Mesenchymal stem cell (in vitro differentiated cells and primary cell): Measurements from ENCODE around the gene HK1.

ENCODE experiments used
- DNase-seq: peaks from one replicate; pipeline ENCODE4 v3.0.0-alpha.2; 2013
- H2AFZ ChIP-seq: one replicate; pipeline ENCODE4 v1.6.1; 2013; ENCODE audit warnings: low read depth, mild to moderate bottlenecking, control low read depth, inconsistent platforms, low read length, moderate library complexity
- H2AK5ac ChIP-seq: 2 replicates; pipeline ENCODE4 v1.6.1; 2013; ENCODE audit warnings: low read length, moderate library complexity, mild to moderate bottlenecking, inconsistent platforms; ENCODE audit not compliant: severe bottlenecking
- H2BK120ac ChIP-seq: one replicate; pipeline ENCODE4 v1.6.1; 2013; ENCODE audit warnings: low read depth, mild to moderate bottlenecking, inconsistent platforms, low read length, moderate library complexity
- H2BK12ac ChIP-seq, 2 experiments: one replicate each; pipeline ENCODE4 v1.6.1; 2013; ENCODE audit warnings: inconsistent platforms in 2 of 2, low read length in 2 of 2, mild to moderate bottlenecking in 2 of 2, moderate library complexity in 2 of 2, control low read depth in 1 of 2
- H2BK15ac ChIP-seq: one replicate; pipeline ENCODE4 v1.6.1; 2013; ENCODE audit warnings: mild to moderate bottlenecking, low read depth, inconsistent platforms; ENCODE audit not compliant: poor library complexity, severe bottlenecking
- H2BK5ac ChIP-seq: 2 replicates; pipeline ENCODE4 v1.6.1; 2013; ENCODE audit warnings: low read depth, mild to moderate bottlenecking, low read length, control low read depth, inconsistent platforms; ENCODE audit not compliant: poor library complexity, severe bottlenecking
- H3K14ac ChIP-seq, 2 experiments: one replicate each; pipeline ENCODE4 v1.6.1; 2013; ENCODE audit warnings: inconsistent platforms in 2 of 2, low read length in 2 of 2, control low read depth in 1 of 2, mild to moderate bottlenecking in 1 of 2, moderate library complexity in 1 of 2
- H3K18ac ChIP-seq, 2 experiments: one replicate each; pipeline ENCODE4 v1.6.1; 2013; ENCODE audit warnings: inconsistent platforms in 2 of 2, low read length in 2 of 2, control low read depth in 1 of 2, low read depth in 1 of 2, mild to moderate bottlenecking in 1 of 2
- H3K23ac ChIP-seq, 2 experiments: one replicate each; pipeline ENCODE4 v1.6.1; 2013; ENCODE audit warnings: inconsistent platforms in 2 of 2, low read length in 2 of 2, mild to moderate bottlenecking in 2 of 2, moderate library complexity in 2 of 2, control low read depth in 1 of 2
- H3K27ac ChIP-seq: 2 replicates; pipeline ENCODE4 v1.5.1; 2013; ENCODE audit warnings: mild to moderate bottlenecking, moderate library complexity, low read length, control low read depth, inconsistent platforms; ENCODE audit not compliant: poor library complexity, severe bottlenecking
- H3K27me3 ChIP-seq, 2 experiments: 2 replicates each; pipeline versions ENCODE4 v1.6.1 to v1.7.0; 2013; ENCODE audit warnings: low read length in 2 of 2, mild to moderate bottlenecking in 2 of 2, moderate library complexity in 2 of 2, control low read depth in 1 of 2, inconsistent platforms in 1 of 2; ENCODE audit not compliant: control insufficient read depth in 1 of 2, insufficient read depth in 1 of 2
- H3K36me3 ChIP-seq, 2 experiments: 2 replicates each; pipeline versions ENCODE4 v1.6.1 to v1.7.0; 2013; ENCODE audit warnings: low read length in 2 of 2, control low read depth in 1 of 2, inconsistent platforms in 1 of 2, low read depth in 1 of 2, mild to moderate bottlenecking in 1 of 2; ENCODE audit not compliant: insufficient read depth in 2 of 2, control insufficient read depth in 1 of 2
- H3K4ac ChIP-seq, 2 experiments: one replicate each; pipeline ENCODE4 v1.6.1; 2013; ENCODE audit warnings: inconsistent platforms in 2 of 2, low read length in 2 of 2, mild to moderate bottlenecking in 2 of 2, moderate library complexity in 2 of 2, control low read depth in 1 of 2, low read depth in 1 of 2
- H3K4me1 ChIP-seq: 2 replicates; pipeline ENCODE4 v1.6.1; 2013; ENCODE audit warnings: low read depth, low read length, control low read depth; ENCODE audit not compliant: control insufficient read depth, insufficient read depth
- H3K4me2 ChIP-seq: 2 replicates; pipeline ENCODE4 v1.6.1; 2013; ENCODE audit warnings: low read length, mild to moderate bottlenecking, inconsistent platforms; ENCODE audit not compliant: poor library complexity, severe bottlenecking
- H3K4me3 ChIP-seq, 2 experiments: 2 replicates each; pipeline versions ENCODE4 v1.5.1 to v1.7.0; 2013; ENCODE audit warnings: low read length in 2 of 2, mild to moderate bottlenecking in 2 of 2, control low read depth in 1 of 2, low read depth in 1 of 2; ENCODE audit not compliant: insufficient read depth in 1 of 2
- H3K79me1 ChIP-seq: replicated peaks from 2 replicates; pipeline ENCODE4 v1.6.1; 2013; ENCODE audit warnings: mild to moderate bottlenecking, control low read depth, low read length, inconsistent platforms; ENCODE audit not compliant: poor library complexity, severe bottlenecking
- H3K9ac ChIP-seq: 2 replicates; pipeline ENCODE4 v1.7.0; 2013; ENCODE audit warnings: mild to moderate bottlenecking, low read length, moderate library complexity
- H3K9me3 ChIP-seq: 2 replicates; pipeline ENCODE4 v1.7.0; 2013; ENCODE audit warnings: mild to moderate bottlenecking, low read length; ENCODE audit not compliant: control insufficient read depth
- H4K8ac ChIP-seq: one replicate; pipeline ENCODE4 v1.6.1; 2013; ENCODE audit warnings: inconsistent platforms, mild to moderate bottlenecking, low read length, moderate library complexity
- H4K91ac ChIP-seq: one replicate; pipeline ENCODE4 v1.6.1; 2013; ENCODE audit warnings: mild to moderate bottlenecking, low read length, inconsistent platforms
- WGBS: methylation state at CpG from one replicate; pipeline ENCODE4 v1.1.7; 2013; ENCODE audit warnings: mixed read lengths; 5-methylcytosine and 5-hydroxymethylcytosine counted together

Gene HK1

DNA sequence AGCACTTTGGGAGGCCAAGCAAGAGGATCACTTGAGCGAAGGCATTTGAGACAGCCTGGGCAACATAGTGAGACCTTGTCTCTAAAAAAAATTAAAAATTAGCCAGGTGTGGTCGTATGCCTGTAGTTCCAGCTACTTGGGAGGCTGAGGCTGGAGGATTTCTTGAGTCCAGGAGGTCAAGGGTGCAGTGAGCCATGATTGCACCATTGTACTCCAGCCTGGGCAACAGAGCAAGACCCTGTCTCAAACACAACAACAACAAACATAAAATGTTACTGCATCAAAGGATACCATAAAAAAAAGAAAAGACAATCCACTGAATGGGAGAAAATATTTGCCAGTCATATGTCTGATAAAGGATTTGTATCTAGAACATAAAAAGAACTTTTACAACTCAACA is 77.9 kb downstream of the HK1 start:
- Histone ChIP-seq H3K36me3 (peaks cover 16 to 21% of the 10 kb centered on the region in 2 experiments), H4K8ac (no peak overlapping the region), H3K4me3 (no peak overlapping the region), H3K27ac (no peak overlapping the region), H2BK5ac (no peak overlapping the region), H2BK120ac (no peak overlapping the region), H3K14ac (no peak overlapping the region), H3K27me3 (no peaks in the 10 kb centered on the region), H3K4me2 (no peak overlapping the region), H3K4ac (no peak overlapping the region), H3K18ac (no peak overlapping the region), H2BK15ac (no peak overlapping the region), H2AK5ac (no peak overlapping the region), H2AFZ (no peak overlapping the region), H3K9ac (no peak overlapping the region), H4K91ac (no peak overlapping the region), H3K4me1 (peaks cover 13% of the 10 kb centered on the region), H3K9me3 (no peaks in the 10 kb centered on the region), H3K79me1 (peaks cover 42% of the 10 kb centered on the region), H2BK12ac (no peak overlapping the region), H3K23ac (no peak overlapping the region)
- WGBS, result 95% methylated on average over 1 of the region's 2 CpGs
- DNase-seq, result no peak

DNA sequence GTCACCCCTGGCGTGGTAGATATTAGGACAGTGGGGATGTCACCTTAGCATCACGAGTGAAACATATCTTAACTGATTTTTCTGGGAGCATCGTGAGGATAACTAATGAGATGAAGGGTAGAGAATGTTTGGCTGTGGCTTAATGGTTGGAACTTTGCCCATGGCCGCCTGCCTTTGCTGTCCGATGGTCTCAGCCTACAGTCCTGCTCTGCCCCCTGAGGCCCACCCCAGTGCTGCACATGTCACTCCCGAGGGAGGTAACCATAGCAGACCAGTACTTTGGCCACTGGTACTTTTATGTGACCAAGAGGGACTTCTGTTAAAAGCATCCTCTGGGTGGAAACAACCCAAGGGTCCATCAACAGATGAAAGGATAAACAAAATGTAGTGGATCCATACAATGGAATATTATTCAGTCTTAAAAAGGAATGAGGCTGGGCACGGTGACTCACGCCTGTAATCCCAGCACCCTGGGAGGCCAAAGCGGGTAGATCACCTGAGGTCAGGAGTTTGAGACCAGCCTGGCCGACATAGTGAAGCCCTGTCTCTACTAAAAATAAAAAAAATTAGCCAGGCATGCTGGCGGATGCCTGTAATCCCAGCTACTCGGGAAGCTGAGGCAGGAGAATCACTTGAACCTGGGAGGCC is 80.0 kb downstream of the HK1 start:
- Histone ChIP-seq H3K79me1 (peaks cover 41% of the 10 kb centered on the region), H2BK120ac (no peak overlapping the region), H2BK12ac (no peak overlapping the region), H3K27me3 (no peaks in the 10 kb centered on the region), H3K4me2 (no peak overlapping the region), H3K4ac (no peak overlapping the region), H3K36me3 (peaks cover 21 to 22% of the 10 kb centered on the region in 2 experiments), H2AK5ac (no peak overlapping the region), H3K9ac (no peak overlapping the region), H3K9me3 (no peaks in the 10 kb centered on the region), H3K27ac (no peak overlapping the region), H2BK15ac (no peak overlapping the region), H3K18ac (no peak overlapping the region), H2BK5ac (no peak overlapping the region), H4K8ac (no peak overlapping the region), H4K91ac (no peak overlapping the region), H3K4me3 (no peak overlapping the region), H3K4me1 (peaks cover 18% of the 10 kb centered on the region), H2AFZ (no peak overlapping the region), H3K14ac (no peak overlapping the region), H3K23ac (no peak overlapping the region)
- WGBS, result 97% methylated on average over 12 of the region's 12 CpGs
- no peak for DNase-seq

DNA sequence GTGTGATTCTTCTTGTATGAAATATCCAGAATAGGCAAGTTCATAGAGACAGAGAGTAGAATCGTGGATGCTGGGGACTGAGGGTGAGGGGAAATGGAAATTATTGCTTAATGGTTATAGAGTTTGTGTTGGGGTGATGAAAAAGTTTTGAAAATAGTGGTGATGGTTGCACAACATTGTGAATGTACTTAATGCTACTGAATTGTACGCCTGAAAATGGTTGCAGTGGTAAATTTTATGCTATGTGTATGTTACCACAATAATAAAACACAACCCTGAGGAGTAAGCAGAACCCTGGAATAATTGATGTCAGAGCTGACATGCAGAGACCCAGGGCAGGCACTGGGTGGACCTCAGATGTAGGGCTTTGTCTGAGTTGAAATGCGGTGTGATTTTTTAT is 80.9 kb downstream of the HK1 start:
- H3K4me2 ChIP-seq, result no peak overlapping the region
- no peak overlapping the region for H3K23ac ChIP-seq
- peaks cover 41% of the 10 kb centered on the region for H3K79me1 ChIP-seq
- no peaks in the 10 kb centered on the region for H3K27me3 ChIP-seq
- H3K18ac ChIP-seq, result no peak overlapping the region
- H2BK15ac ChIP-seq, result no peak overlapping the region
- no peak overlapping the region for H2AFZ ChIP-seq
- no peak overlapping the region for H2BK120ac ChIP-seq
- H2BK5ac ChIP-seq, result no peak overlapping the region
- DNase-seq, result peak; percentile 57
- WGBS, result 81% methylated on average over 2 of the region's 3 CpGs
- H3K4me1 ChIP-seq, result peaks cover 16% of the 10 kb centered on the region
- H3K9me3 ChIP-seq, result no peaks in the 10 kb centered on the region
- no peak overlapping the region for H4K8ac ChIP-seq
- H3K4me3 ChIP-seq, result no peak overlapping the region
- H2AK5ac ChIP-seq, result no peak overlapping the region
- H3K27ac ChIP-seq, result no peak overlapping the region
- H3K9ac ChIP-seq, result no peak overlapping the region
- no peak overlapping the region for H4K91ac ChIP-seq
- H3K14ac ChIP-seq, result no peak overlapping the region
- H2BK12ac ChIP-seq, result no peak overlapping the region
- no peak overlapping the region for H3K4ac ChIP-seq
- H3K36me3 ChIP-seq, result peaks cover 21 to 27% of the 10 kb centered on the region in 2 experiments

DNA sequence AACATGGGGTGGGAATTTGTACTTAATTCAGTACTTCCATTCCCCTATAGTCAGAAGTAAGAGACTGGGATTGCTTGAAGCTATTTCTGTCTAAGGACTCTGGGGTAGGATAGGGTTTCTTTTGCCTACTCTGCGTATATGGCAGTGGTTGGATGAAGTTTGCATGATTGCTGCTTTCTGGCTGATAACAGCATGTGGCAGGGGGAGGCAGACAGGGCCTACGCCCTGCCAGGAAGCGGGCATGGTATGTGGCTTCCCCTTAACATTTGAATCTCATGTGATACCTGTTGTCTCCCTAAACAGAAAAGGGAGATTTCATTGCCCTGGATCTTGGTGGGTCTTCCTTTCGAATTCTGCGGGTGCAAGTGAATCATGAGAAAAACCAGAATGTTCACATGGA is 81.3 kb downstream of the HK1 start:
- H3K18ac ChIP-seq, result no peak overlapping the region
- H3K23ac ChIP-seq, result no peak overlapping the region
- H2AK5ac ChIP-seq, result no peak overlapping the region
- 94% methylated on average over 5 of the region's 5 CpGs for WGBS
- H4K8ac ChIP-seq, result no peak overlapping the region
- no peak overlapping the region for H3K27ac ChIP-seq
- no peak overlapping the region for H4K91ac ChIP-seq
- peaks cover 37% of the 10 kb centered on the region for H3K79me1 ChIP-seq
- H3K9me3 ChIP-seq, result no peaks in the 10 kb centered on the region
- H3K36me3 ChIP-seq, result peaks cover 21 to 27% of the 10 kb centered on the region in 2 experiments
- no peak for DNase-seq
- no peak overlapping the region for H3K4me3 ChIP-seq
- H3K4me1 ChIP-seq, result peaks cover 16% of the 10 kb centered on the region
- no peak overlapping the region for H3K14ac ChIP-seq
- peak overlapping the region in 1 of 2 experiments; percentile 63 for H3K4ac ChIP-seq
- no peak overlapping the region for H2BK5ac ChIP-seq
- H3K27me3 ChIP-seq, result no peaks in the 10 kb centered on the region
- no peak overlapping the region for H2BK120ac ChIP-seq
- no peak overlapping the region for H3K9ac ChIP-seq
- H3K4me2 ChIP-seq, result no peak overlapping the region
- H2AFZ ChIP-seq, result no peak overlapping the region
- H2BK12ac ChIP-seq, result peak overlapping the region in 1 of 2 experiments; percentile 67
- H2BK15ac ChIP-seq, result no peak overlapping the region
